HG03060 (cell line): ENCODE results near the gene ASAP2.

Experiments used
- ATAC-seq: cut with Tn5 transposase; IDR thresholded peaks from one replicate; pipeline ENCODE4 v1.9.1; 2021; ENCODE audit warnings: low read depth, moderate number of reproducible peaks; ENCODE audit not compliant: unreplicated experiment

The ASAP2 gene

GRCh38 chr2:9179572-9180201 is 26.9 kb upstream of the ASAP2 start:
- ATAC-seq: no peak

GRCh38 chr2:9184361-9184760 is 22.3 kb upstream of the ASAP2 start:
- ATAC-seq: no peak

GRCh38 chr2:9187620-9188214 is 18.9 kb upstream of the ASAP2 start:
- ATAC-seq: no peak

GRCh38 chr2:9188823-9189222 is 17.8 kb upstream of the ASAP2 start:
- no peak for ATAC-seq

GRCh38 chr2:9189901-9190300 is 16.7 kb upstream of the ASAP2 start:
- ATAC-seq: no peak

GRCh38 chr2:9191041-9191481 is 15.6 kb upstream of the ASAP2 start:
- no peak for ATAC-seq

GRCh38 chr2:9192712-9193111 is 13.9 kb upstream of the ASAP2 start:
- no peak for ATAC-seq

- ATAC-seq: no peak
These were observed 12.3 kb upstream of the ASAP2 start for GRCh38 chr2:9194352-9194751.

- no peak for ATAC-seq
These were observed 10.0 kb upstream of the ASAP2 start for GRCh38 chr2:9196637-9197036.

GRCh38 chr2:9197916-9198315 is 8.7 kb upstream of the ASAP2 start:
- ATAC-seq: no peak

GRCh38 chr2:9199716-9200632 is 6.6 kb upstream of the ASAP2 start:
- no peak for ATAC-seq

GRCh38 chr2:9200633-9201015 is 6.0 kb upstream of the ASAP2 start:
- ATAC-seq: no peak

- no peak for ATAC-seq
These were observed 5.3 kb upstream of the ASAP2 start for GRCh38 chr2:9201185-9201891.

- no peak for ATAC-seq
These were observed 3.6 kb upstream of the ASAP2 start for GRCh38 chr2:9203006-9203405.

- no peak for ATAC-seq
These were observed 2.7 kb upstream of the ASAP2 start for GRCh38 chr2:9203876-9204275.

- no peak for ATAC-seq
These were observed 1.7 kb upstream of the ASAP2 start for GRCh38 chr2:9204939-9205338.

- ATAC-seq: no peak
These were observed 1.1 kb upstream of the ASAP2 start for GRCh38 chr2:9205486-9205885.

- ATAC-seq: no peak
These were observed 504 bp downstream of the ASAP2 start for GRCh38 chr2:9206991-9207640.

GRCh38 chr2:9207641-9208311 is 1.2 kb downstream of the ASAP2 start:
- no peak for ATAC-seq

- ATAC-seq: no peak
These were observed 2.3 kb downstream of the ASAP2 start for GRCh38 chr2:9208875-9209274.
